Heart left ventricle (tissue), 16 donors: ENCODE measurements around the gene DIP2C. TPM values are rescaled to one million over a fixed set of nuclear protein-coding genes. Genes with fewer than 3 reads are reported as not detected.
A peak's percentile ranks its signal among the peaks of the same experiment; 100 is the strongest.

Experiments used
- ATAC-seq, 4 donors: fragments of 200-7000 bp; cut with Tn5 transposase; one replicate each; pipeline ENCODE4 v1.9.1; 2020 to 2022; ENCODE audit warnings: moderate library complexity in 4 of 4, mild to moderate bottlenecking in 3 of 4, moderate number of reproducible peaks in 1 of 4
- DNase-seq, 5 donors: peaks; one replicate each; pipeline ENCODE4 v3.0.0-alpha.2; 2020
- H3K27ac ChIP-seq, 12 donors: fragments of 200-600 bp; sonication (generic) in 4 of 12; one replicate each; pipeline versions ENCODE4 v1.5.0 to v1.8.0; 2016 to 2022; ENCODE audit warnings: mild to moderate bottlenecking in 2 of 12
- H3K27me3 ChIP-seq, 9 donors: fragments of 200-600 bp; sonication (generic) in 2 of 9; one replicate each; pipeline versions ENCODE4 v1.5.1 to v1.8.0; 2016 to 2022; ENCODE audit warnings: mild to moderate bottlenecking in 3 of 9
- H3K36me3 ChIP-seq, 9 donors: fragments of 200-600 bp; sonication (generic) in 2 of 9; one replicate each; pipeline versions ENCODE4 v1.5.0 to v1.8.0; 2018 to 2022; ENCODE audit warnings: mild to moderate bottlenecking in 2 of 9
- H3K4me1 ChIP-seq, 12 donors: fragments of 200-600 bp; sonication (generic) in 4 of 12; one replicate each; pipeline versions ENCODE4 v1.5.0 to v1.8.0; 2016 to 2022; ENCODE audit warnings: mild to moderate bottlenecking in 3 of 12
- H3K4me3 ChIP-seq, 12 donors: fragments of 200-600 bp; sonication (generic) in 4 of 12; one replicate each; pipeline versions ENCODE4 v1.5.0 to v1.8.0; 2017 to 2022; ENCODE audit warnings: mild to moderate bottlenecking in 9 of 12, moderate library complexity in 4 of 12
- H3K9me3 ChIP-seq, 12 donors: fragments of 200-600 bp; sonication (generic) in 4 of 12; one replicate each; pipeline versions ENCODE4 v1.5.0 to v1.8.0; 2016 to 2022; ENCODE audit warnings: mild to moderate bottlenecking in 1 of 12
- CTCF ChIP-seq, 12 donors: fragments of 200-600 bp; sonication (generic) in 4 of 12; IDR thresholded peaks; one replicate each; pipeline versions ENCODE4 v1.5.0 to v1.8.0; 2018 to 2022; ENCODE audit warnings: antibody characterized with exemption in 12 of 12, mild to moderate bottlenecking in 5 of 12
- POLR2A ChIP-seq, 2 donors: fragments of 450-650 bp; IDR thresholded peaks; one replicate each; pipeline ENCODE4 v1.6.1; 2017; ENCODE audit warnings: antibody characterized with exemption in 2 of 2, mild to moderate bottlenecking in 2 of 2, moderate library complexity in 2 of 2
- WGBS, 4 donors: extraction: QIAGEN DNeasy Blood & Tissue Kit in 2 of 4; methylation state at CpG; one replicate each; pipeline versions ENCODE4 v1.1.5 to v1.1.7; 2013 to 2018; 5-methylcytosine and 5-hydroxymethylcytosine counted together
- intact Hi-C, 10 donors: fragments of 100-400 bp; cut with DNase I; formaldehyde crosslinking; loops; one replicate each; pipeline versions ENCODE4 v1.11.1 to v1.14.2; 2022
- polyA plus RNA-seq, 2 donors: library from polyadenylated mRNA; stranded (reverse); fragments of 200-250 nt; gene quantifications; one replicate each; pipeline ENCODE4 v1.2.3, GENCODE V29; 2013
- total RNA-seq, 9 donors: library from RNA; depleted of rRNA in 2 of 9; stranded (reverse); fragments of >200 nt in 2 of 9; fragmentation: NEBNext Ultra II Directional in 3 of 9; extraction: Animal tissue kit (Norgen Biotek cat#: 25700) in 3 of 9; gene quantifications; one replicate each; pipeline versions ENCODE4 v1.1.0 to v1.2.4, GENCODE V29; 2016 to 2023
- donor health status: ischemic (EF 13 %, LVEDD 7.1; RV severe dilation, severe dysfunction).
- donor health status: healthy with polysubstance abuse.
- donor health status: DM: no; HTN: yes; CAD: no.
- donor health status: DM: no; HTN: no; CAD: no.
- donor health status: ischemic (EF 25% LVEDD 6.9; RV normal size, moderate dysfunction).
- donor health status: ischemic (EF 25% LVEDD 5.7; RV mildly dilated, moderate dysfunction).
- donor health status: healthy.
- donor health status: DM: yes; HTN: yes; CAD: no.
- donor health status: ischemic (EF 35%, LVEDD 5.7; RV mildly dilated, moderate dysfunction).
- donor health status: nonischemic (EF 11% LVEDD 7.7; RV severe dilation, severe dysfunction).
- donor health status: DM: yes; HTN: yes; CAD: no.
- donor health status: PGD.
- donor health status: ischemic (EF 29% LVEDD 5.4; RV normal size, mild dysfunction).
- donor health status: nonischemic (EF 23%, LVEDD 6.1; RV moderate dilation, normal function).

DIP2C gene
- total and polyA plus RNA-seq, 11 donors: 7.4 to 43.1 (median 28.5) TPM

- peaks cover 0 to 27% (median 9%) of the 10 kb centered on the region in 12 donors for H3K4me1 ChIP-seq
- 94 to 97% (median 96%) methylated on average over 16 to 17 of the region's 17 CpGs for WGBS, 4 donors
- intact Hi-C loops: no loop called here
- peaks cover 0 to 5% (median 0%) of the 10 kb centered on the region in 9 donors for H3K36me3 ChIP-seq
- ATAC-seq: no peak
- no peaks in the 10 kb centered on the region for H3K9me3 ChIP-seq
- H3K4me3 ChIP-seq: no peak overlapping the region
- no peaks in the 10 kb centered on the region for H3K27me3 ChIP-seq
- DNase-seq: peak in 1 of 5 donors; percentile 10
- H3K27ac ChIP-seq: no peak overlapping the region
- TF ChIP-seq CTCF (IDR thresholded peaks at IDR 0.05) (no peak), POLR2A (IDR thresholded peaks at IDR 0.05) (no peak)
Observed at GRCh38 chr10:504121-504611, 185.3 kb downstream of the DIP2C start.

DNA sequence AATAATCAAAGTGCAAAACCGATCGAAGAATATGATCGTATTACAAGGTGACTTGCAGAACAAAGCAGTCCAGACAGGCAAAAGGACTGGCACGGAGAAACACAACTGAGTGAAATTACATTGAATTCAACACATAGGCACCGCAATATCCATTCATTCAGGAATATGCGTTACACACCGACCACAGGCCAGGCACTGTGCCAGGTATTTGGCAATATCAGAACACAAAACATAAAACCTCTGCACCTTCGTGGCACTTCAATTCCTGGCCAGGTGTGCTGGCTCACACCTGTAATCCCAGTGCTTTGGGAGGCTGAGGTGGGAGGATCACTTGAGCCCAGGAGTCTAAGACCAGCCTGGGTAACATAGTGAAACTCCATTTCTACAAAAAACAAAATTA lies 187.9 kb downstream of the DIP2C start:
- peak in 2 of 5 donors; percentile 6 to 22 for DNase-seq

DNA sequence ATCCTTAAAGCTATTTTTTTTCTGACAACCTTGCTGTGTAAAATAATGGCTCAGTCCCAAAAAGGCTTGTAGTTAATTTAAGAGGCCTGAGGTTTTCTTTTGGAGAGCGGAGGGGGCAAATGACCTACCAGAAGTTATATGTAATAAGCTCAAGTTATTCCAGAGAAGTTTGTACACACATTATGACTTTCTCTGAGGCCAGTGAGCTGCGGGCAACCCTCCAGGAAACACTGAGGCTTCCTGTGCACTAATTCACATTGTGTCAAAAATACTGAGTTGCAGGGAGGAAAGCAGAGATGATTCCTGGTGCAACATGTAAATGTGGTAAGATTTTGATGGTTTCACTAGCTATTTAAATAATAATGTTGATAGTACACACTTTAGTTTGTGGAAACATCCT lies 188.6 kb downstream of the DIP2C start:
- peak overlapping the region in 1 of 12 donors; percentile 61 for H3K27ac ChIP-seq
- no peak for TF ChIP-seq POLR2A (IDR thresholded peaks at IDR 0.05)
- no peak for TF ChIP-seq CTCF (IDR thresholded peaks at IDR 0.05)
- no peaks in the 10 kb centered on the region for H3K36me3 ChIP-seq
- H3K9me3 ChIP-seq: no peaks in the 10 kb centered on the region
- intact Hi-C loops: no loop called here
- no peaks in the 10 kb centered on the region for H3K27me3 ChIP-seq
- H3K4me3 ChIP-seq: no peak overlapping the region
- DNase-seq (peak in 2 of 5 donors; percentile 12 to 25), ATAC-seq (no peak)
- 50 to 59% (median 56%) methylated on average over 2 of the region's 2 CpGs for WGBS, 4 donors
- H3K4me1 ChIP-seq: peaks cover 0 to 38% (median 14%) of the 10 kb centered on the region in 12 donors

More for the DNA sequence above, 187.9 kb downstream of the DIP2C start:
- no peak for ATAC-seq
- TF ChIP-seq CTCF (IDR thresholded peaks at IDR 0.05): no peak
- no peak for TF ChIP-seq POLR2A (IDR thresholded peaks at IDR 0.05)
- Histone ChIP-seq H3K9me3 (no peaks in the 10 kb centered on the region), H3K27ac (peak overlapping the region in 1 of 12 donors; percentile 61), H3K27me3 (no peaks in the 10 kb centered on the region), H3K4me3 (no peak overlapping the region), H3K36me3 (no peaks in the 10 kb centered on the region), H3K4me1 (peaks cover 0 to 38% (median 14%) of the 10 kb centered on the region in 12 donors)
- 78 to 82% (median 78%) methylated on average over 8 of the region's 8 CpGs for WGBS, 4 donors
- intact Hi-C loops: no loop called here

DNA sequence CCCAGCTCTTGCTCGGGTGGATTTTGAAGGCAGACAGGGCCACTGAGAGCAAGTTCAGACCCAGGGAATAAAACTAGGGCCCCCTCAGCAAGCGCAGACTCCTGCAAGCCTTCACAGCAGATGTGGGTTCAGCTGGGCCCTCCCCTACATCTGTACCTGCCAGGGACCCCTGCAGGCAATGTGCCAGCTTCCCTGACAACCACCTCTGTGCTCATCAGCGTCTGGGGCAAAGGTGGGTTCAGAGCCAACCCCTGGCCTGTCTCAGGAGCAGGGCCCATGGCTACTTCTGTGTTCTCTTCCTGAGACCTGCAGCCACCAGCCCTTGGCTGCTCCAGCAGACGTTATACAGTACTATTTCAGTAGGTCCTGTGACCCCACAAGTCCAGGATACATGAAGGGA lies 189.5 kb downstream of the DIP2C start:
- Histone ChIP-seq H3K36me3 (no peaks in the 10 kb centered on the region), H3K27ac (peak overlapping the region in 1 of 12 donors; percentile 61), H3K4me3 (no peak overlapping the region), H3K27me3 (no peaks in the 10 kb centered on the region), H3K9me3 (no peaks in the 10 kb centered on the region), H3K4me1 (peaks cover 0 to 38% (median 14%) of the 10 kb centered on the region in 12 donors)
- DNase-seq: peak in 2 of 5 donors; percentile 4 to 17
- intact Hi-C loops: no loop called here
- WGBS, 4 donors: 54 to 76% (median 64%) methylated on average over 3 to 4 of the region's 4 CpGs
- ATAC-seq: peak in 1 of 4 donors; percentile 33
- TF ChIP-seq POLR2A (IDR thresholded peaks at IDR 0.05) (no peak), CTCF (IDR thresholded peaks at IDR 0.05) (no peak)
